ENCODE measurements around the gene GPR15LG.

Gene GPR15LG

GRCh38 chr10:84217746-84218145 is 44.1 kb downstream of the GPR15LG start:
- no peak for DNase-seq

DNA sequence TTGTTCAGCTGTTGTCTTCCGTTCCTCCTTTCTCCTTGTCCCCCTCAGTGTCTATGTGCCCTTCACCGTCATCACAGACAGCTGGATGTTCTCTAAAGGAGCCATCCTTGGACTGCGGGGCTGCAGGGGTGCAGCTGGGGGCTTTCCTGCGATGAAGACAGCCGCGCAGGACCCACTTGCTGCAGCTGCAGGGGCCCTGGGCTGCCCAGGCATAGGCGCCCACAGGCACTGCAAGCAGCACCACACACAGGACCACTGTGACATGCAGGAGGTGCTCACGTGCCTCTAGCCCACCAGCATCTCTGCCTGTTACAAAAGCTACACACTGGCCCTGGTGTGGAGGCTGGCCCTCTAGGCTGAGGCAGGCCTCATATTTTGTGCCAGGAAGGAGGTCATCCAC is 48.3 kb downstream of the GPR15LG start:
- DNase-seq: no peak

- DNase-seq: no peak
Measured at GRCh38 chr10:84224411-84225028, 50.9 kb downstream of the GPR15LG start.

DNA sequence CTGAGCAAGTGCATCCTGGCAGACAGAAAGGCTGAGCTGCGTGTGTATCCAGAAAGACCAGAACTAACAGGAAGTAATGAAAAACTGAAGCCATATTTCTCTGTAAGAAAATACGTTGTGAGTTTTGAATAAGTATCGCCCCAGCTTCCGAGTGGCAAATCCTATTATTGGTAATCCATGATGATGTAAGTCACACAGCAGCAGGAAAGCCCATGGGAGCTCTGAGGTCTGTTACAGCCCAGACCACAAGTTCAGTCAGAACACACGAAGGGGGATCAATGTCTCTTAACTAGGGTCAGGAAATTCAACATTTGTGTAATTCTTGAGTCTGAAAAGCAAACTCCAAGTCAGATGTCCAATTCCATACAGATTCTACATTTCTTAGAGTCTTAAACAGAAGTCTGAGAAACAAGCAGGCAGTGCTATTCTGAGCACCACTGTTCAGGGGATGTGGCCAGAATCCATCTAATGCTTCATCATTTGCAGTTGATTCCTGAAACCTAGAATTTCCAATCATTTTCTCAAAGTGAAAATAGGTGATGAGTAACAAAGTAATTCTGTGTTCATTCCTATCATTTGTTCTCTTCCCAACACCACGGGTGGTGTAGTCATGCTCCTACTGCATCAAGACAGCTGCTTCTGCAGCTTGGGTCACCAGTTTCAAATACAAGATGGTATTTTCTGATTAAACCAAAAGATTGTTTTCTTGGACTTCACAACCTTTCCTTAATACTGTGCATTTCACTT is 52.0 kb downstream of the GPR15LG start, which contains the start of gene LRIT2:
TSS of gene LRIT2 (minus strand) at position 118 of the 747 bp plus-strand sequence. CDS start at position 94, 24 bp downstream.
- no peak for DNase-seq

DNA sequence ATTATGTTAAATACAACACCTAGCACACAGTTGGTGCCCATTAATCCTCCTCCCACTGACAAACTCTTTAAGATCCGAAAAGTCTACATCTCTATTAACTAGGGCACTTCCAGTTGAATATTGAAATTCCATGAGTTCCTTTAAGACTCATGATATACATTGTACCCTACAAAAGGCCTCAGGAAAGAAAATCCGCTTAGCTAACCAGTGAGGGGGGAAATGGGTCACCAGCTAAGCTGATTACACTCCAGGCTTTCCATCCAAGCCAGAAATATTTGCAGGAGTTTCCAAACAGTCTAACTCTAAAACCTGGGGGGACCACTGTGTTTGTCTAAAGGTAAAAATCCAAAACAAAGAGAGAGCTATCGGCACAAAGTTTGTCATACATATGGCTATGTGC is 53.0 kb downstream of the GPR15LG start:
- DNase-seq: no peak

- DNase-seq: no peak
Measured at GRCh38 chr10:84227810-84228209, 54.2 kb downstream of the GPR15LG start.

GRCh38 chr10:84230359-84230758 is 56.8 kb downstream of the GPR15LG start:
- DNase-seq: no peak

GRCh38 chr10:84232376-84232775 is 58.8 kb downstream of the GPR15LG start:
- no peak for DNase-seq

DNA sequence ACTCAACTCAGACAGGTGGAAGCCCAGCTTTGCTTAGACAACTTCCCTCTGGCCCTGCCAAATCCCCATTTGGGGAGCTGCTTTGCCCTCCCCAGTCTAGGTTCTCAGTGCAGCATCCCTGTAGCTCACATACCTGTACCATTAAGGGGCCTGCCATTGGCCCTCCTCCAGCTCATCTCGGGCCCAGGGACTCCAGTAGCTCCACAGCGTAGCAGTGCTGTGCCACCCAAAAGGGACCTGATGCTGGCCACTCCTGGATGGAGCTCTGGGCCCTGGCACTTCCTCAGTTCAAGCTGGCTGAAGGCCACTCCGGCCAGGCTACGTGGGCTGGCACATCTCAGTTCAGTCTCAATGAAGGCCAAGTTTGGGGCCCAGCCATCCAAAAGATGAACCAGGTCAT is 60.3 kb downstream of the GPR15LG start:
- DNase-seq: no peak

GRCh38 chr10:84234479-84234878 is 60.9 kb downstream of the GPR15LG start:
- DNase-seq: no peak
